Measurements from ENCODE around the gene MBNL2. TPM values are rescaled to one million over a fixed set of nuclear protein-coding genes. Genes with fewer than 3 reads are reported as not detected.

Gene MBNL2
- total RNA-seq, 1 donor from 2014 or later: 71.8 TPM

GRCh38 chr13:97191615-97192014, 30.5 kb upstream of the MBNL2 start:
- Mint-ChIP-seq H3K27me3 (ENCODE audit: low read depth) (no peaks in the 10 kb centered on the region), H3K36me3 (no peaks in the 10 kb centered on the region), H3K4me1 (peaks cover 21% of the 10 kb centered on the region), H3K9me3 (peaks cover 7% of the 10 kb centered on the region), H3K27ac (no peak overlapping the region), H3K4me3 (no peak overlapping the region)
- no peak for DNase-seq (ENCODE audit: low spot score in 2 of 2, unreplicated experiment in 2 of 2)
- no peak for TF ChIP-seq CTCF (IDR thresholded peaks at IDR 0.05; ENCODE audit: unreplicated experiment)

- no peak for DNase-seq (ENCODE audit: low spot score in 2 of 2, unreplicated experiment in 2 of 2)
- Mint-ChIP-seq H3K27ac (no peak overlapping the region), H3K27me3 (ENCODE audit: low read depth) (no peaks in the 10 kb centered on the region), H3K4me3 (no peak overlapping the region), H3K4me1 (peaks cover 21% of the 10 kb centered on the region), H3K36me3 (no peaks in the 10 kb centered on the region), H3K9me3 (peaks cover 7% of the 10 kb centered on the region)
- no peak for TF ChIP-seq CTCF (IDR thresholded peaks at IDR 0.05; ENCODE audit: unreplicated experiment)
These were observed 30.0 kb upstream of the MBNL2 start for GRCh38 chr13:97192166-97192565.

GRCh38 chr13:97193577-97193976, 28.6 kb upstream of the MBNL2 start:
- Mint-ChIP-seq H3K36me3 (no peaks in the 10 kb centered on the region), H3K4me3 (no peak overlapping the region), H3K4me1 (peaks cover 17% of the 10 kb centered on the region), H3K27ac (no peak overlapping the region), H3K27me3 (ENCODE audit: low read depth) (no peaks in the 10 kb centered on the region), H3K9me3 (peaks cover 9% of the 10 kb centered on the region)
- TF ChIP-seq CTCF (IDR thresholded peaks at IDR 0.05; ENCODE audit: unreplicated experiment): no peak
- no peak for DNase-seq (ENCODE audit: low spot score in 2 of 2, unreplicated experiment in 2 of 2)

- DNase-seq (ENCODE audit: low spot score in 2 of 2, unreplicated experiment in 2 of 2): no peak
- Mint-ChIP-seq H3K27me3 (ENCODE audit: low read depth) (no peaks in the 10 kb centered on the region), H3K36me3 (no peaks in the 10 kb centered on the region), H3K27ac (no peak overlapping the region), H3K4me3 (no peak overlapping the region), H3K9me3 (peaks cover 17% of the 10 kb centered on the region), H3K4me1 (peaks cover 15% of the 10 kb centered on the region)
- no peak for TF ChIP-seq CTCF (IDR thresholded peaks at IDR 0.05; ENCODE audit: unreplicated experiment)
These were observed 27.7 kb upstream of the MBNL2 start for GRCh38 chr13:97194479-97194878.

GRCh38 chr13:97196340-97196739, 25.8 kb upstream of the MBNL2 start:
- no peak for DNase-seq (ENCODE audit: low spot score in 2 of 2, unreplicated experiment in 2 of 2)
- Mint-ChIP-seq H3K4me3 (no peak overlapping the region), H3K4me1 (peaks cover 19% of the 10 kb centered on the region), H3K9me3 (peaks cover 17% of the 10 kb centered on the region), H3K27me3 (ENCODE audit: low read depth) (no peaks in the 10 kb centered on the region), H3K36me3 (no peaks in the 10 kb centered on the region), H3K27ac (no peak overlapping the region)
- no peak for TF ChIP-seq CTCF (IDR thresholded peaks at IDR 0.05; ENCODE audit: unreplicated experiment)

GRCh38 chr13:97198753-97199152, 23.4 kb upstream of the MBNL2 start:
- peaks cover 17% of the 10 kb centered on the region for H3K4me1 Mint-ChIP-seq
- no peak for DNase-seq (ENCODE audit: low spot score in 2 of 2, unreplicated experiment in 2 of 2)
- H3K9me3 Mint-ChIP-seq: peaks cover 18% of the 10 kb centered on the region
- no peaks in the 10 kb centered on the region for H3K36me3 Mint-ChIP-seq
- no peaks in the 10 kb centered on the region for H3K27me3 Mint-ChIP-seq (ENCODE audit: low read depth)
- no peak overlapping the region for H3K4me3 Mint-ChIP-seq
- H3K27ac Mint-ChIP-seq: no peak overlapping the region
- no peak for TF ChIP-seq CTCF (IDR thresholded peaks at IDR 0.05; ENCODE audit: unreplicated experiment)

All from mesothelial cell of epicardium (in vitro differentiated cells).